Pancreas (tissue), 10 donors: ENCODE measurements around the gene PRG2. TPM values are rescaled to one million over a fixed set of nuclear protein-coding genes. Genes with fewer than 3 reads are reported as not detected.

Experiments
- ATAC-seq, 4 donors: fragments of 200-7000 bp; cut with Tn5 transposase; one replicate each; pipeline versions ENCODE4 v1.8.0 to v1.9.1; 2020; ENCODE audit warnings: mild to moderate bottlenecking in 4 of 4, moderate library complexity in 4 of 4
- DNase-seq, 6 donors: peaks; one replicate each; pipeline ENCODE4 v3.0.0-alpha.2; 2020
- FAIRE-seq: peaks from 2 replicates; lab custom pipeline; 2012; peaks lifted over from hg19 to GRCh38; lab: Jason Lieb, UNC
- H3K27ac ChIP-seq, 4 donors: fragments of 200-600 bp; sonication (generic); 1 replicate in 3 of 4; 2 replicates in 1 of 4; pipeline versions ENCODE4 v1.5.0 to v1.8.0; 2020
- H3K27me3 ChIP-seq, 4 donors: fragments of 200-600 bp; one replicate each; pipeline ENCODE4 v1.8.0; 2021
- H3K36me3 ChIP-seq, 3 donors: fragments of 200-600 bp; sonication (generic) in 1 of 3; one replicate each; pipeline versions ENCODE4 v1.5.0 to v1.8.0; 2020 to 2021
- H3K4me1 ChIP-seq, 3 donors: fragments of 200-600 bp; one replicate each; pipeline ENCODE4 v1.8.0; 2021
- H3K4me3 ChIP-seq, 4 donors: fragments of 200-600 bp; sonication (generic) in 2 of 4; one replicate each; pipeline versions ENCODE4 v1.5.0 to v1.8.0; 2020 to 2021
- H3K9me3 ChIP-seq, 4 donors: fragments of 200-600 bp; one replicate each; pipeline ENCODE4 v1.8.0; 2021
- WGBS, 2 donors: extraction: QIAGEN DNeasy Blood & Tissue Kit; methylation state at CpG; one replicate each; pipeline ENCODE4 v1.1.7; 2013; 5-methylcytosine and 5-hydroxymethylcytosine counted together
- intact Hi-C, 3 donors: fragments of 100-400 bp; cut with DNase I; formaldehyde crosslinking; loops; one replicate each; pipeline versions ENCODE4 v1.11.1 to v1.14.2; 2022
- polyA plus RNA-seq, 2 donors: library from polyadenylated mRNA; stranded (reverse); fragments of 200-250 nt; gene quantifications; one replicate each; pipeline ENCODE4 v1.2.3, GENCODE V29; 2013
- total RNA-seq, 6 donors: library from RNA; stranded (reverse); fragmentation: NEBNext Ultra II Directional in 4 of 6; extraction: Animal tissue kit (Norgen Biotek cat#: 25700) in 4 of 6; gene quantifications; one replicate each; pipeline versions ENCODE4 v1.2.1 to v1.2.4, GENCODE V29; 2021 to 2023
- TF ChIP-seq, protein P1 (sequence below), 4 donors: fragments of 200-600 bp; sonication (generic) in 3 of 4; IDR thresholded peaks; one replicate each; pipeline versions ENCODE4 v1.5.0 to v1.8.0; 2021; ENCODE audit warnings: antibody characterized with exemption in 4 of 4
- donor health status: healthy with polysubstance abuse.
- donor health status: DM: no; HTN: no; CAD: no; lungs with moderate emphysema.
- donor health status: DM: no; HTN: no; CAD: no.
- donor health status: control.
- donor health status: control.
- donor health status: Bipolar disorder and iron deficiency.
- donor health status: DM: yes; HTN: yes; CAD: no.
- donor health status: DM: no; HTN: no; CAD: no.
- donor health status: DM: no; HTN: no; CAD: no.
- donor health status: DM: yes; HTN: yes; CAD: no.

Gene PRG2
- total and polyA plus RNA-seq, 8 donors: 0.57 to 0.96 TPM; not detected in 6

DNA sequence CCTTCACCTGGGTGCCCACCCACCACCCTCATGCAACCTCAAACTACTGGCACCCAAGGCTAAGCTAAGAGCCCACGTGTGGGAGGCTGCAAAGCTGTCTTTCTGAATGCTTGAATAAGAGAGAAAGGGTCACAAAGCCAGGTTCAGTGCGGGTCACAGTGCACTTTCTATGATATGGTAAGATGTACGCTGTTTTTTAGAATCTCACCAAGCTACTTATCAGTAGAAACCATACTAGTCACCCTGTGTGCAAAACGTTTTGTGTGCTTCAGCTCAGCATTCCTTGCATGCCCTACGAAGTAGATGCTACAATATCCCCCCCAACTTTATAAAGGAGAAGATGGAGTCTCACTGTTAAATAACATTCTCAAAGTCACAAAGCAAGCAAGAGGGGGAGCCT is 37.4 kb downstream of the PRG2 start:
- no peaks in the 10 kb centered on the region for H3K27me3 ChIP-seq
- DNase-seq (no peak), ATAC-seq (no peak), FAIRE-seq (no peak)
- intact Hi-C loops: no loop called here
- no peaks in the 10 kb centered on the region for H3K36me3 ChIP-seq
- TF ChIP-seq, protein P1, sequence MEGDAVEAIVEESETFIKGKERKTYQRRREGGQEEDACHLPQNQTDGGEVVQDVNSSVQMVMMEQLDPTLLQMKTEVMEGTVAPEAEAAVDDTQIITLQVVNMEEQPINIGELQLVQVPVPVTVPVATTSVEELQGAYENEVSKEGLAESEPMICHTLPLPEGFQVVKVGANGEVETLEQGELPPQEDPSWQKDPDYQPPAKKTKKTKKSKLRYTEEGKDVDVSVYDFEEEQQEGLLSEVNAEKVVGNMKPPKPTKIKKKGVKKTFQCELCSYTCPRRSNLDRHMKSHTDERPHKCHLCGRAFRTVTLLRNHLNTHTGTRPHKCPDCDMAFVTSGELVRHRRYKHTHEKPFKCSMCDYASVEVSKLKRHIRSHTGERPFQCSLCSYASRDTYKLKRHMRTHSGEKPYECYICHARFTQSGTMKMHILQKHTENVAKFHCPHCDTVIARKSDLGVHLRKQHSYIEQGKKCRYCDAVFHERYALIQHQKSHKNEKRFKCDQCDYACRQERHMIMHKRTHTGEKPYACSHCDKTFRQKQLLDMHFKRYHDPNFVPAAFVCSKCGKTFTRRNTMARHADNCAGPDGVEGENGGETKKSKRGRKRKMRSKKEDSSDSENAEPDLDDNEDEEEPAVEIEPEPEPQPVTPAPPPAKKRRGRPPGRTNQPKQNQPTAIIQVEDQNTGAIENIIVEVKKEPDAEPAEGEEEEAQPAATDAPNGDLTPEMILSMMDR (IDR thresholded peaks at IDR 0.05): no peak
- no peaks in the 10 kb centered on the region for H3K9me3 ChIP-seq
- peaks cover 0 to 6% (median 0%) of the 10 kb centered on the region in 3 donors for H3K4me1 ChIP-seq
- no peak overlapping the region for H3K4me3 ChIP-seq
- 62 to 74% methylated on average over 5 of the region's 5 CpGs for WGBS, 2 donors
- H3K27ac ChIP-seq: no peak overlapping the region

DNA sequence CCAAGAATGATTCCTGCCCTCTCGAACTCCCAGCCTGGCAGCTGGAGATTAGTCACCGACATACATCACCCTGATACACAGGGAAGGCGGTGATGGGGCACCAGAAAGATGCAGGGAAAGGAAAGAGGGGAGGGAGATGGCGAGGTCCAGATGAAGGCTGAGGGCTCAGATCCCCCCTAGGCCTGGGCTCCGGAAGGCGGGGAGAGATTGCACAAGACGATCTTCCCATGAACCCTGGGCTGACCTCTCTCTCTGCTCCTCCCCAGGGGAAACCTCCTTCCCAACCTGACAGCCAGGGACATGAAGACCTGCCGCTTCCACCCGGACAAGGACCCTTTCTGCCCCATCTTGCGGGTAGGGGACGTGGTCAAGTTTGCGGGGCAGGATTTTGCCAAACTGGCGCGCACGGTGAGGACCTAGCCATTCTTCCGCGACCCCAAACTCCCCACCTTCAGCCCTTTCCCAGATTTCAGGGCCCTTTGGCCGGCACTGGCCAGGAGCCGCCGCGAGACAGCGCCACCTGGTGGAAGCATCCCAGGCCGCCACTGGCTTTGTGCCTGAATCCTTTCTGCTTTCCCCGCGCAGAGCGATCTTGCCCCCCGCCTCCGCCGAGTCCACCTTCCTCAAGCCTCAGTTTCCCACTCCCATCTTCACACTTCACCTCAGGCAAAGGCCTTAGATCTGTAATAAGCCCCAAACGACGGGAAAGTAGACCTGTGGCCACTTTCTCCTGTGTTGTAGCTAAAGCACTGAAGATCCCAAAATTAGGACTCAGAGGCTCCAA is 40.8 kb downstream of the PRG2 start:
- intact Hi-C loops: loop anchor here in 2 of 3 donors (5.0 to 10.0 kb wide), 5 partner anchors 55 to 295 kb away; partner anchors contain the start of gene YPEL4 (in 1 of the 2)
- ATAC-seq: peak; percentile 57 to 75 (median 74)
- Histone ChIP-seq H3K27ac (no peak overlapping the region), H3K27me3 (no peaks in the 10 kb centered on the region), H3K4me3 (no peak overlapping the region), H3K4me1 (peaks cover 0 to 5% (median 5%) of the 10 kb centered on the region in 3 donors), H3K9me3 (no peaks in the 10 kb centered on the region), H3K36me3 (no peaks in the 10 kb centered on the region)
- no peak for FAIRE-seq
- peak in 5 of 6 donors; percentile 39 to 93 (median 69) for DNase-seq
- TF ChIP-seq, protein P1 (IDR thresholded peaks at IDR 0.05): peak; percentile 88 to 93 (median 88)
- 20 to 26% methylated on average over 31 of the region's 31 CpGs for WGBS, 2 donors

DNA sequence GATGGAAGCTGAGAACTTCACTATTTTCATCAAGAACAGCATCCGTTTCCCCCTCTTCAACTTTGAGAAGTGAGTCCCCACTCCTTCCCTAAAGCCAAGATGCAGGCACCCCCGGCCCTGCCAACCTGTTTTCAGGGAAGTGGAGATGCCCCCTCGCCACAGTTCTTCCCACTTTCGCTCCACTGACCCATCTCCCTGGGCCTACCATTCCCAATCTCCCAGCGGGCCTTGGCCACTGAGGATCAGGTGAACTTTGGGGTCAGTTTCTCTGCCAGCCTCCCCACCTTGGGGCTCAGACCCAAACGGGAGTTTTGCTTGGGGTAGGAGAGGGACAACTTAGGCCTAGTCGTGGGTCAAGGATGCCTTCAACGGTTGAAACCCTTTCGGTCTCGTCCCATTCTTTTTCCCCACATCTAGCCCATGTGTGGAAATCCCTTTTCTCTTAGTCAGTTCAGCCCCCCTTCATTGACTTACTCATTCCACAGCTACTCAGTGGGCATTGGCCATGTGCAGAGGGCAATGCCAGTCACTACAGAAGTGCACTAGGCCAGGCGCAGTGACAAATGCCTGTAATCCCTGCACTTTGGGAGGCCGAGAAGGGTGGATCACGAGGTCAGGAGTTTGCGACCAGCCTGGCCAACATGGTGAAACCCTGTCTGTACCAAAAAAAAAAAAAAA is 41.7 kb downstream of the PRG2 start:
- ATAC-seq (no peak), DNase-seq (no peak), FAIRE-seq (no peak)
- Histone ChIP-seq H3K36me3 (no peaks in the 10 kb centered on the region), H3K4me3 (no peak overlapping the region), H3K4me1 (peaks cover 0 to 5% (median 5%) of the 10 kb centered on the region in 3 donors), H3K27ac (no peak overlapping the region), H3K9me3 (no peaks in the 10 kb centered on the region), H3K27me3 (no peaks in the 10 kb centered on the region)
- WGBS, 2 donors: 81 to 89% methylated on average over 14 of the region's 14 CpGs
- TF ChIP-seq, protein P1 (IDR thresholded peaks at IDR 0.05): no peak
- intact Hi-C loops: loop anchor here in 2 of 3 donors (5.0 to 10.0 kb wide), 5 partner anchors 56 to 296 kb away; partner anchors contain the start of gene YPEL4 (in 1 of the 2)

DNA sequence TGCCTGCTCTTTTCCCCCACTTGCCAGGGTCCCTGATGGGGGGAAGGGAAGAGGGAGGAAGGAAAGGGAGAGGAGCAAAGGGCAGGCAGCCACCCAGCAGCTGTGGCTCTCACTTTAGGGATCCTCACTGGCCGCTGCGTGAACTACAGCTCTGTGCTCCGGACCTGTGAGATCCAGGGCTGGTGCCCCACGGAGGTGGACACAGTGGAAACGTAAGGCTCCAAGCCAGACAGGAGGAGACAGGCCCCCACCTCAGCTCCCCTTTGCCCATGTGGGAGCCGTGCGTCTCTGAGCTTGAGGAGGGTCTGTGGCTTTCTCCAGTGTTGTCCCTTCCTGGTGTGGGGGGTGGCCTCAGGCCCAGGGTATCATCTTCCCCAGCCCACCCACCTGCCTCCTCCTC is 42.4 kb downstream of the PRG2 start:
- no peak for DNase-seq
- Histone ChIP-seq H3K4me1 (peaks cover 0 to 5% (median 5%) of the 10 kb centered on the region in 3 donors), H3K4me3 (no peak overlapping the region), H3K9me3 (no peaks in the 10 kb centered on the region), H3K36me3 (no peaks in the 10 kb centered on the region), H3K27ac (no peak overlapping the region), H3K27me3 (no peaks in the 10 kb centered on the region)
- FAIRE-seq: no peak
- ATAC-seq: no peak
- intact Hi-C loops: loop anchor here in 2 of 3 donors (5.0 to 10.0 kb wide), 5 partner anchors 57 to 297 kb away; partner anchors contain the start of gene YPEL4 (in 1 of the 2)
- 73 to 80% methylated on average over 7 of the region's 7 CpGs for WGBS, 2 donors
- TF ChIP-seq, protein P1 (IDR thresholded peaks at IDR 0.05): no peak
